GM18502 (cell line): ENCODE data around the gene SOD2.
"Not testable (repeated sequence)": the region's sequence is repeated elsewhere in the genome, so short reads cannot be mapped to it uniquely, and the experiment has no call there.

Experiments
- ATAC-seq: cut with Tn5 transposase; IDR thresholded peaks from one replicate; pipeline ENCODE4 v1.9.1; 2021; ENCODE audit warnings: mild to moderate bottlenecking; ENCODE audit not compliant: unreplicated experiment, poor library complexity

SOD2 gene

GRCh38 chr6:159686703-159687102 is 6.3 kb downstream of the SOD2 start:
- ATAC-seq, result no peak

- ATAC-seq, result no peak
These were observed 7.0 kb downstream of the SOD2 start for GRCh38 chr6:159686040-159686439.

- ATAC-seq, result no peak
These were observed 9.1 kb downstream of the SOD2 start for GRCh38 chr6:159684013-159684304.

DNA sequence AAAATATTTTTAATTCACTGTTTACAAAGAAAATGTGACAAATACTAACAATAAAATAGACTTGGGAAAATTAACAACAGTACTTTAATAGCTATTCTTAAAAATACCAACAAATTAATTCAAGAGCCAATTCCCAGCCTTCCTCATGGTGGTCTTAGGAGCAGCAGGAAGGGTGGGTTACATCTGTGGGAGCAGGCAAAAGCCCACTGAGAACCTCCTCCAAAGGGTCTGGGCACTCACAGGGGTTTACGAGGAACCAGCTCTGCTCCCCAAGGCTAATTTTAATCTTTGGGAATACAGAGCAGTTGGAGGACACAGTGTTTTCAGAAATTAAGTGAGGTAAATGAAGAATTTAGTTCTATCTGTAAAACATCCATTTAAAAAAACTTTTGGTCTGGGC is 10.2 kb downstream of the SOD2 start:
- ATAC-seq, result no peak

DNA sequence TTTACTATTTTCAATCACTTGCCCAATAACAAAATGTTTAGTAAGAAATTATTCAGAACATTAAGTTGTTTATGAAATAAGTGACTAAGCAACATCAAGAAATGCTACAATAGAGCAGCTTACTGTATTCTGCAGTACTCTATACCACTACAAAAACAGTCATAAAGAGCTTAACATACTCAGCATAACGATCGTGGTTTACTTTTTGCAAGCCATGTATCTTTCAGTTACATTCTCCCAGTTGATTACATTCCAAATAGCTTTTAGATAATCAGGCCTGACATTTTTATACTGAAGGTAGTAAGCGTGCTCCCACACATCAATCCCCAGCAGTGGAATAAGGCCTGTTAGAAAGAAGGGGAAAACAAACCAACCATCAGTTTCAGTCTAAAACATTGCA is 10.7 kb downstream of the SOD2 start:
- no peak for ATAC-seq

DNA sequence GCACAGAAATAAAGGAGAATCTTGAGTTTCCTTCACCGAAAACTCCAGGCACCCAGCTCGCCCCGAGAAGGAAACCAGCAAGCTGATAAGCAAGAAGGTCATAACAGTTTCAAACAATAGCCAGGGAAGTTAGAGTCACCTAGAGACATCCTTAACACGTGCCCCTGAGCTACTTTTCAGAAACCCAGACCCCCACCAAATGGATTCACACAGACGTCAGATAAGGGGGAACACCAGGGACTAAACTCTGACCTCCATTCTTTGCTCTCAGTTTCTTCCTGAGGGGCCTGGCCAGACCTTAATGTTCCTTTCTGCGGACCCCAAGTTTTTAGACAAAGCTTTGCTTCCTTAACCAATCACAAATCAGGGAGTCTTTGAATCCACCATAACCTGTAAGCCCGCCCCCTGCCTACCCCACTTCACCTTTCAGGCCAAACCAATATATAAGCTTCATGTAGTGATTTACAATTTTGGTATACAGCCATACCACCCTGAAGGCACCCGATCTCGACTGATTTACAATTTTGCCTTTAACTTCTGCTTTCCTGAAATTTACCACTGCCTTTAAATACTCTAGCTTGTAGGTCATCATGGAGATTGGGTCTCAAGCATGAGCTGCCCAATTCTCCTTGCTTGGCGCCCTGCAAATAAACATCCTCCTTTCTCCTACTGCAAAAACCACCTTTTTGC is 11.7 kb downstream of the SOD2 start:
- no peak for ATAC-seq

DNA sequence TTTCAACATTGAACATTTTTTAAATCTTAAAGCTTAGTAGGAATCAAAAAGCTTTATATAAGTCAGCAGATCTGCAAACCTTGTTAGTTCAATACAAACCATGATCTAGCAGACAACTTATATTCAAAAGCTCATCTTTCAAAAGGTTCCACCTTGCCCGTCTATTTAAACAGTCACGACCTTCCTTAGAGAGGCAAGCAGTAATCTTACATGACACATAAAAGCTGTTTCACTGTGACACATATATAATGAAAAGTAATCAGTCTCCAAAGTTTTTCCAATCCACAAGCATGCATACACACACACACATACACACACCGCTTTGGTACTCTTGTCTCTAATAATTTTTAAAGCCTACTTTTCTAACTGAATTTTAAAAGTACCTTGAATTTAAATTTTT is 12.9 kb downstream of the SOD2 start:
- no peak for ATAC-seq

- ATAC-seq, result peak; percentile 65
These were observed 13.7 kb downstream of the SOD2 start for GRCh38 chr6:159679091-159680077.

DNA sequence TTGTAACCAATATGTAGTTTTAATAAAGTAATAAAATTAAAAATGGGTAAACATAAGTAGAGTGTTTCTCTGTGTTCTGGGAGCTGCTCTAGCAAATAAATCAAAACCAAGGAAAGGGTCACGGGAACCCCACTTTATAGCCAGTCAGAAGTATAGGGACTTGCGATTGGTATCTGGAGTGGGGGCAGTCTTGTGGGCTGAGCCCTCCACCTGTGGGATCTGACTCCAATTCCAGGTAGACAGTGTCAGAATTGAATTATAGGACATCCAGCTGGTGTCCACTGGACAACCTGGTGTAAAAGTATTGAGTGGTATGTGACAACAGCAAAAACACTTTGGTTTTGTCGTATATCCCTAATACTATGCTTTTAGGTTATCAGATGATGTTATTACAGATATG is 14.5 kb downstream of the SOD2 start:
- ATAC-seq, result no peak

DNA sequence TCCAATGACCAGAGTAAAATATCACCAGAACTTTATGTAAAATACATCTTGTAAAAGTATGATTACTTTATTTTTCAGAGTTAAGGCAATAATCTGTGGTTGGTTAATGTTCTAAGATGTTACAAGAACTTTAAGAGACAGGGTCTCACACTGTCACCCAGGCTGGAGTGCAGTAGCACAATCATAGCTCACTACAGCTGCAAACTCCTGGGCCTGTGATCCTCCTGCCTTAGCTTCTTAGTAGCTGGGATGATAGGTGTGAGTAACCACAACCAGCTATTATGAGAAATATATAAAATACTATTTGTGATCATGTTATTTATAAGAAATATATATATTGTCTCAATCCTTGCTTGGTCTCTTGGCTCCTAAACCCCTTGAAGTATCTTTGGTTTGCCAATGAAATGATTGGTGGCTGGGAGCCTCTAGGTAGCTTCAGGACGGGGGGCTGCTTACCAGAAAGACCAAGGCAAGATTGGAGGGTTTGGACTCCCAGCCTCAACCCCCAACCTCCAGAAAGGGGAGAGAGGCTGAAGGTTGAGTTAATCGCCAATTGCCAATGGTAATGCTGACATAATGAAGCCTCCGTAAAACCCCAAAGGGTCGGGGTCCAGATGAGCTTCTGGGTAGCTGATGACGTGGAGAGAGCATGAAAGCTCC is 15.4 kb downstream of the SOD2 start:
- ATAC-seq, result no peak

- no peak for ATAC-seq
These were observed 16.0 kb downstream of the SOD2 start for GRCh38 chr6:159676890-159677505.

GRCh38 chr6:159676236-159676635 is 16.8 kb downstream of the SOD2 start:
- ATAC-seq, result not testable (repeated sequence)

- no peak for ATAC-seq
These were observed 27.0 kb downstream of the SOD2 start for GRCh38 chr6:159665868-159666635.

DNA sequence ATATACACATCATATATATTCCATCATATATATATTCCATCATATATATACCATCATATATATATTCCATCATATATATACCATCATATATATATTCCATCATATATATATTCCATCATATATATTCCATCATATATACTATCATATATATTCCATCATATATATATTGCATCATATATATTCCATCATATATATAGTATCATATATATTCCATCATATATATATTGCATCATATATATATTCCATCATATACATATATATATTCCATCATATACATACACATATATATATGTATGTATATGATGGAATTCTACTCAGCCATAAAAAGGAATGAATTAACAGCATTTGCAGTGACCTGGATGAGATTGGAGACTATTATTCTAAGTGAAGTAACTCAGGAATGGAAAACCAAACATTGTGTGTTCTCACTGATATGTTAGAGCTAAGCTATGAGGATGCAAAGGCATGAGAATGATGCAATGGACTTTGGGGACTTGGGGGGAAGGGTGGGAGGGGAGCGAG is 29.6 kb downstream of the SOD2 start:
- ATAC-seq, result not testable (repeated sequence)

DNA sequence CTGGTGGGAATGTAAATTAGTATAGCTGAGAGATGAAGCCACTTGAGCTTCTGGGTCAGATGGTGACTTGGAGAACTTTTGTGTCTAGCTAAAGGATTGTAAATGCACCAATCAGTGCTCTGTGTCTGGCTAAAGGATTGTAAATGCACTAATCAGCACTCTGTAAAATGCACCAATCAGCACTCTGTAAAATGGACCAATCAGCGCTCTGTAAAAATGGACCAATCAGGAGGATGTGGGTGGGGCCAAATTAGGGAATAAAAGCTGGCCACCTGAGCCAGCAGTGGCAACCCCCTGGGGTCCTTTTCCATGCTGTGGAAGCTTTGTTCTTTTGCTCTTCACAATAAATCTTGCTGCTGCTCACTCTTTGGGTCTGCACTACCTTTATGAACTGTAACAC is 31.1 kb downstream of the SOD2 start:
- not testable (repeated sequence) for ATAC-seq

DNA sequence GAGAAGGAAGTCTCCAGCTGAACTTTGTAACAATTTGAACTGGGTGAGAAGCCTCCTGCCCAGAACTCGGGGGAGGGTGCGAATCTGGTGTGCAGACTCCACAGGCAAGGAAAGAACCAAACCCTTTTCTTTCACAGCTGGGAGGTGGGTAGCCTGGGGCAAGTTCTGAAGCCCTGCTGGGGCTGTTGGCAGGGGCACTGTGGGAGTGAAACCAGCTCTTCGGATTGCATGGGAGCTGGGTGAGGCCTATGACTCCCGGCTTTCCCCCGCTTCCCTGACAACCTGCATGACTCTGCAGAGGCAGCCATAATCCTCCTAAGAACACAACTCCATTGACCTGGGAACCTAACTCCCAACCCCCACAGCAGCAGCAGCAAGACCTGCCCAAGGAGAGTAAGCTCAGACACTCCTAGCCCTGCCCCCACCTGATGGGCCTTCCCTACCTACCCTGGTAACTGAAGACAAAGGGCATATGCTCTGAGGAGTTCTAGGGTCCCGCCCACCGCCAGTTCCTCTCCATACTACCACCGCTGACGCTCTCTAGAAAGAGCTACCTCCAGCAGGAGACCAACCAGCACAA is 37.5 kb downstream of the SOD2 start:
- ATAC-seq, result no peak

DNA sequence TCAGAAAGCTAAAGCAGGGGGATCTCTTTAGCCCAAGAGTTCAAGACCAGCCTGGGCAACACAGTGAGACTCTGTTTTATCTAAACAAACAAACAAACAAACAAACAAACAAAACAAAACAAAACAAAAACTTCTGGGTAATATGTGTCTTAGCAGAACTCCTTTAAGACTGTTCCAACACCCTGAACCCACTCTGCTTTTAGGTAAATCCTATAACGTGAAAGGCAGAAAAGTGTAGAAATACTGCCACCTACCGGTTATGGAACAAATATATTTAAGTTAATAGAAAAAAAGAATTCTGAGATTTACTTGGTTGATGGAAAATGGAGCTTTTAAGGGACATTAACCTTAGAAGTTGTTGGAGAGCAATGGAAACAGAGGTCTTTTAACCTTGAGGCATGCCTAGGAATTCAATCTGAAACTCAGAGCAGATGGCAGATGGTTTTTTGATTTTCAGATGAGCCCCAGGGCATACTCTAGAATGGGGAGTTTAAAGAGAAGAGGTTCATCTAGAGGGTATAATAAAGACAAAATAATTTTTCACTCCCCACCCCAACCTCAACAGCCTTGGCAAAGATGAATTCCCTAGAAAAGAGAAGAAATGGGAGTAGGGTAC is 38.5 kb downstream of the SOD2 start:
- ATAC-seq, result no peak

DNA sequence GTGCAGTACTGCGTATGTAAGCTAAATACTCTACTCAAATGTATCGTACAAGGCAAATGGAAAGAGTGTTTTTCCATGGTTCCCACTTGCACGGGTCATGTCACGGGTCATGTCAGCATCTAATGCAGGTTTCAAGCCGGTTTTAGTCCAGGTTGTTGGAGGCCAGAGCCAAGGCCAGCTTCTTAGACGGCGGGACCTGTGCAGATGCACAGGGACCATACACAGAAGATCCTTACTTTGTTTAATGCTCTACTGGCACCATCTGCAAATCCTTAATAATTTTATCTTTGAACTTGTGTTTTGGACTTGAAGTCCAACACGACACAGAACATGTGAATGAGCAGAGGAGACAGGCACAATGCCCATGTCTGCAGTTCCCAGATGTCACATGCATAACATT is 42.7 kb downstream of the SOD2 start:
- ATAC-seq, result no peak

DNA sequence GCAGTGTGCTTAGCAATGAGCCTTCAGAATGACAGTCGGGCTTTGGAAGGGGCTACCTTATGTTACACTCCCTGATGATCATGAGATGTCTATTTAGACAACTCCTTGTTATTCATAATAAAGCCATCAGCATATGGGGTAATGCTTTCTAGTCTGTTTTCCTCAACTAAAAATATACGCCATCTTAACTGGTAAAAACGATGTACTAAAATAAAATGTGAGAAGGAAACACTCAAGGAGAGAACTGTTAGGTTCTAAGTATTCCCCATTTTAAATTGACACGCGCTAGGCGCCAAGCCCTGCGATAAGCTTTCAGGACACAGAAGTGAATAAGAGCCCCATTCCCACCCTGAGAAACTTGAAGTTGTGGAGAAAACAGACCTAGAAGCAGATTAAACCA is 43.6 kb downstream of the SOD2 start:
- no peak for ATAC-seq
